ENCODE data around the gene CCDC106. TPM values are rescaled to one million over a fixed set of nuclear protein-coding genes. Genes with fewer than 3 reads are reported as not detected.

CCDC106 gene
- total RNA-seq, 2 experiments from 2014 or later, result 4.2 to 4.4 TPM

- no peak for DNase-seq
- no peak overlapping the region for H3K27ac Mint-ChIP-seq
- H3K27me3 Mint-ChIP-seq (ENCODE audit: low read depth), result no peaks in the 10 kb centered on the region
Measured at GRCh38 chr19:55685776-55686175, 37.8 kb downstream of the CCDC106 start.

DNA sequence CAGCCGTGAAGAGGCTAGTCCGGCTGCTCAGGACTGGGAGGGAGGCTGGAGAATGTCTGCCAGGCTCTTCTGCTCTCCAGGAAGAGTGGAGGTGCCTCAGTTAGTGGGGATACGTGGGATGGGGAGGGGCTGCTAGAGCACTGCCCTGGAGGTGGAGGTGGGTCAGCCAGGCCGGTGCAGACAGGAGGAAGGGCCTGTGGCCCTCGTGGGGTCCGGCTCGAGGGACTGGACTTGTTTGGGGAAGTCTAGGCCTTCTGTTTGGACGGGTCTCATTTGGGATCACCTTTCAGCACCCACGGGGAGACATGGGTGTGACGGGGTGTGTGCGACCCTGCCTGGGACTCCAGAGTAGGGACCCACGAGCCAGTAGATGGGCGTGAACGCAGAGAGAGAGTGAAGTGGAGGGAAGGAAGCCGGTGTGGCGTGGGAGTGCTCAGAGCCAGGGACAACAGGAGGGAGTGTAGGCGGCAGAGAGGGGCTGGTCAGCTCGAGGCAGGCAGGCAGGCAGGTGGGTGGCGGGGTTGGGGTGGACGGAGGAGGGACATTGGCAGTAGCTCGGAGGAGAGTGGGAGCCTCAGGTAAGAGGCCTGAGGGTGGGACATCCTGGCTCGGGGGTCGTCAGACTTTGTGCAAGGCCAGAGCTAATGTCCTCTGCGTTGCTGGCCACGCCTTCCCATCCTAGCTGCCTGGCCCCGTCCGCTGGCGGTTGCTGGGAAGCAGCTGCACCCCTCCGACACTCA is 38.5 kb downstream of the CCDC106 start:
- intact Hi-C loops (cut with micrococcal nuclease), result no loop called here
- CTCF ChIA-PET, result no interaction called here
- H3K36me3 Mint-ChIP-seq (ENCODE audit: low read depth), result peaks cover 12% of the 10 kb centered on the region
- H3K4me1 Mint-ChIP-seq (ENCODE audit: low read depth), result peaks cover 4% of the 10 kb centered on the region
- no peaks in the 10 kb centered on the region for H3K9me3 Mint-ChIP-seq
- no peaks in the 10 kb centered on the region for H3K27me3 Mint-ChIP-seq (ENCODE audit: low read depth)
- no peak for DNase-seq
- H3K27ac Mint-ChIP-seq, result no peak overlapping the region
- H3K4me3 Mint-ChIP-seq, result no peak overlapping the region

More at GRCh38 chr19:55685776-55686175, 37.8 kb downstream of the CCDC106 start:
- Mint-ChIP-seq H3K4me1 (ENCODE audit: low read depth) (peaks cover 4% of the 10 kb centered on the region), H3K36me3 (ENCODE audit: low read depth) (peaks cover 12% of the 10 kb centered on the region), H3K4me3 (no peak overlapping the region), H3K9me3 (no peaks in the 10 kb centered on the region)
- intact Hi-C loops (cut with micrococcal nuclease), result no loop called here
- CTCF ChIA-PET, result no interaction called here

GRCh38 chr19:55687281-55688201 is 39.5 kb downstream of the CCDC106 start:
- H3K36me3 Mint-ChIP-seq (ENCODE audit: low read depth), result peaks cover 12% of the 10 kb centered on the region

DNA sequence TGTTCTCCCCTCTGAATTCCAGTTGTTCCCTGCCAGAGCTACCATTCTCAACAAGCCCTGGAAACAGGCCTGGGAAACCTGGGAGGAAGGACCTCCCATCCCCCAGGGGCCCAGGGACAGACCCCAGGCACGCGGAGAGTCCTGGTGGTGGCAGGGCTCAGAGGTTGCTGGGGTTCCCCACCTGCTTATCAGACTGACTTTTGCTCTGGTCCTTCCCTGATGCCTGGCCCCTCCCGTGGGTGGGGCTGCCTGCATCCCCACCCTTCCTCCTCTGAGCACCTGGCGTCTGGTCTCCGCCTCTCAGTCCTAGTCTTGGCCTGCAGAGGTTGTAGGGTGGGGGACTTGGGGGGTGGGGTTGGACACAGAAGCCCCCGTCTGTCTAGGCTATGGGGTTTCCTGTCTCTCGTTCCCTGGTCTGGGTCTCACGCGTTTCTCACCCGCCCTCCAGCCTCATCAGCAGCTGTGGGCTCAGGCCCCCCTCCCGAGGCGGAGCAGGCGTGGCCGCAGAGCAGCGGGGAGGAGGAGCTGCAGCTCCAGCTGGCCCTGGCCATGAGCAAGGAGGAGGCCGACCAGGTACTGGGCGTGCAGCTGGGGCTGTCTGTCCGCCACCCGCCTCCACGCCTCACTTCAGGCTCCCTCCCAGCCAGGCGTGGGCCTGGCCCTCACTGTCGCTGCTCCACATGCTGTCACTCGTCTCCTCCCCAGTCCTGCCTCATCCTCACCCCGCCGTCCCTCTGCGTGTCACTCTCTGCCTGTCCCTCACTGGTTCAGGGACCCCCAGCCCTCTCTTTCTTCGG is 40.6 kb downstream of the CCDC106 start:
- peaks cover 9% of the 10 kb centered on the region for H3K36me3 Mint-ChIP-seq (ENCODE audit: low read depth)
- no peaks in the 10 kb centered on the region for H3K27me3 Mint-ChIP-seq (ENCODE audit: low read depth)
- no peak for DNase-seq
- intact Hi-C loops (cut with micrococcal nuclease), result no loop called here
- no peak overlapping the region for H3K4me3 Mint-ChIP-seq
- CTCF ChIA-PET, result no interaction called here
- H3K9me3 Mint-ChIP-seq, result no peaks in the 10 kb centered on the region
- H3K27ac Mint-ChIP-seq, result no peak overlapping the region
- H3K4me1 Mint-ChIP-seq (ENCODE audit: low read depth), result peaks cover 2% of the 10 kb centered on the region

More at GRCh38 chr19:55687281-55688201, 39.5 kb downstream of the CCDC106 start:
- CTCF ChIA-PET, result no interaction called here
- H3K4me3 Mint-ChIP-seq, result no peak overlapping the region
- peaks cover 2% of the 10 kb centered on the region for H3K4me1 Mint-ChIP-seq (ENCODE audit: low read depth)
- H3K27ac Mint-ChIP-seq, result no peak overlapping the region
- DNase-seq, result no peak
- no peaks in the 10 kb centered on the region for H3K9me3 Mint-ChIP-seq
- H3K27me3 Mint-ChIP-seq (ENCODE audit: low read depth), result no peaks in the 10 kb centered on the region
- intact Hi-C loops (cut with micrococcal nuclease), result no loop called here

DNA sequence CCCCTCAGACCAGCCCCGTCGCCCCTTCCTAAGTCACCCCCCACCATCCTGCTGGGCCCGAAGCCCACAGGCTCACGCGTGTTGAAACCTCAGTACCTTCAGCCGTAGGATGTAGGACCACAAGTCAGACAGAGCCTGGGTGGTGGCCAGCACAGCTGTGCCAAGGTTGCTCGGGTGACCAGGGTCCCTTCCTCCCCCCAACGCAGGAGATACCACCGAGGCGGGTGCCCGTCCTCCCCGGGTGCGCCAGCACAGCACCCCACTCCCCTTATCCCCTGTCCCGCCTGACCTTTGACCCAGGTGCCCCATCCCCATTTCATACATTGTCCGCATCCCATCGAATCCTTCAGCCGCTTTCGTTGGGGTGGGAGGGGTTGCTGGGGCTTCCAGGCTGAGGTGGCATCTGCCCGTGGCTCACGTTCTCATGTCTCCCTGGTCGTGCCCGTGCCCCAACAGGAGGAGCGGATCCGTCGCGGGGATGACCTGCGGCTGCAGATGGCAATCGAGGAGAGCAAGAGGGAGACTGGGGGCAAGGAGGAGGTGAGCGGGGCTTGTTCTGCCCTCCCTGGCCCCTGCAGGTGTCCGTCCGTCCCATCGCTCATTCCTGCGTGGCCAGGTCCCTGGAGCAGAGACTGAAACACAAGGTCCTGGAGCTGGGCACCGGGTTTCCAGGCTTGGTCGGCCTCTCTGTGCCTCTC is 41.5 kb downstream of the CCDC106 start:
- Mint-ChIP-seq H3K27me3 (ENCODE audit: low read depth) (no peaks in the 10 kb centered on the region), H3K9me3 (no peaks in the 10 kb centered on the region), H3K4me3 (no peak overlapping the region), H3K27ac (no peak overlapping the region), H3K4me1 (ENCODE audit: low read depth) (peaks cover 2% of the 10 kb centered on the region), H3K36me3 (ENCODE audit: low read depth) (peaks cover 9% of the 10 kb centered on the region)
- intact Hi-C loops (cut with micrococcal nuclease), result no loop called here
- DNase-seq, result no peak
- CTCF ChIA-PET, result no interaction called here

- H3K9me3 Mint-ChIP-seq, result no peaks in the 10 kb centered on the region
- intact Hi-C loops (cut with micrococcal nuclease), result no loop called here
- H3K36me3 Mint-ChIP-seq (ENCODE audit: low read depth), result peaks cover 12% of the 10 kb centered on the region
- H3K4me3 Mint-ChIP-seq, result no peak overlapping the region
- CTCF ChIA-PET, result no interaction called here
- no peak for DNase-seq
- peaks cover 2% of the 10 kb centered on the region for H3K4me1 Mint-ChIP-seq (ENCODE audit: low read depth)
- no peaks in the 10 kb centered on the region for H3K27me3 Mint-ChIP-seq (ENCODE audit: low read depth)
- H3K27ac Mint-ChIP-seq, result no peak overlapping the region
Measured at GRCh38 chr19:55690109-55690768, 42.2 kb downstream of the CCDC106 start.

GRCh38 chr19:55690769-55691545 is 42.9 kb downstream of the CCDC106 start:
- no peak overlapping the region for H3K27ac Mint-ChIP-seq
- no peaks in the 10 kb centered on the region for H3K9me3 Mint-ChIP-seq
- H3K4me3 Mint-ChIP-seq, result no peak overlapping the region
- CTCF ChIA-PET, result no interaction called here
- H3K36me3 Mint-ChIP-seq (ENCODE audit: low read depth), result peaks cover 14% of the 10 kb centered on the region
- H3K4me1 Mint-ChIP-seq (ENCODE audit: low read depth), result peaks cover 2% of the 10 kb centered on the region
- H3K27me3 Mint-ChIP-seq (ENCODE audit: low read depth), result no peaks in the 10 kb centered on the region
- DNase-seq, result no peak
- intact Hi-C loops (cut with micrococcal nuclease), result no loop called here

DNA sequence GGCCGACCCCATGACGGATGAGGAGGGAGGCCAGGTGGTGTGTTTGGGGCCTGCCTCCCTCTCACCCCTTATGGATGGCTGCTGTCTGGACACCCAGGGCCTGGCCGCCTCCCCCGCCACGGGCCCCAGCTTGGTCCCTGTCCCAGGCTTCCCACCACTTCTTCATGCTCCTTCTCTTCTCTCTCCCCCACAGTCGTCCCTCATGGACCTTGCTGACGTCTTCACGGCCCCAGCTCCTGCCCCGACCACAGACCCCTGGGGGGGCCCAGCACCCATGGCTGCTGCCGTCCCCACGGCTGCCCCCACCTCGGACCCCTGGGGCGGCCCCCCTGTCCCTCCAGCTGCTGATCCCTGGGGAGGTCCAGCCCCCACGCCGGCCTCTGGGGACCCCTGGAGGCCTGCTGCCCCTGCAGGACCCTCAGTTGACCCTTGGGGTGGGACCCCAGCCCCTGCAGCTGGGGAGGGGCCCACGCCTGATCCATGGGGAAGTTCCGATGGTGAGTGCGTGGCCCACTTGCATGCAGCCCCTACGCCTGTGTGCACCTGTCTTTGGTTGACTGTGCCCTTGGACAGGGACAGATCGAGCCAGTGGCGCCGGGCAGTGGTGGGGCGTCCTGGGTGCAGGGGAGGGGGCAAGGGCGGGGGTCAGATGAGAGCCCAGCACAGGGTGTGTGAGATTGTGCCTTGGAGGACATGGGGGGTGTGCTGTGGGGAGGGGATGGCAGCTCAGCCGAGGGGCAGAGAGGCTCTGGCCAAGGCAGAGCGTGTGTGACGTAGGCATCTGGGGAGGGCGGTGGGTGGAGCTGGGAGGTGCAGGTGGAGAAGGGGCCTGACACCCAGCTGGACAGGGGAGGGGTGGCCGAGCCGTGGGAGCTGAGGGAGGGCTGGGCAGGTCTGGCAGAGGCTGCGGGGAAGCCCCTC is 43.8 kb downstream of the CCDC106 start:
- no peak overlapping the region for H3K27ac Mint-ChIP-seq
- no peaks in the 10 kb centered on the region for H3K9me3 Mint-ChIP-seq
- peaks cover 18% of the 10 kb centered on the region for H3K36me3 Mint-ChIP-seq (ENCODE audit: low read depth)
- H3K27me3 Mint-ChIP-seq (ENCODE audit: low read depth), result no peaks in the 10 kb centered on the region
- no peak overlapping the region for H3K4me3 Mint-ChIP-seq
- no peaks in the 10 kb centered on the region for H3K4me1 Mint-ChIP-seq (ENCODE audit: low read depth)
- intact Hi-C loops (cut with micrococcal nuclease), result no loop called here
- CTCF ChIA-PET, result no interaction called here
- DNase-seq, result no peak

- H3K4me1 Mint-ChIP-seq (ENCODE audit: low read depth), result no peaks in the 10 kb centered on the region
- CTCF ChIA-PET, result no interaction called here
- H3K9me3 Mint-ChIP-seq, result no peaks in the 10 kb centered on the region
- H3K36me3 Mint-ChIP-seq (ENCODE audit: low read depth), result peaks cover 16% of the 10 kb centered on the region
- DNase-seq, result no peak
- H3K27me3 Mint-ChIP-seq (ENCODE audit: low read depth), result no peaks in the 10 kb centered on the region
- no peak overlapping the region for H3K27ac Mint-ChIP-seq
- intact Hi-C loops (cut with micrococcal nuclease), result no loop called here
- no peak overlapping the region for H3K4me3 Mint-ChIP-seq
Measured at GRCh38 chr19:55692681-55693081, 44.7 kb downstream of the CCDC106 start.

- CTCF ChIA-PET, result no interaction called here
- no peak for DNase-seq
- no peaks in the 10 kb centered on the region for H3K9me3 Mint-ChIP-seq
- H3K4me3 Mint-ChIP-seq, result no peak overlapping the region
- no peaks in the 10 kb centered on the region for H3K27me3 Mint-ChIP-seq (ENCODE audit: low read depth)
- H3K27ac Mint-ChIP-seq, result no peak overlapping the region
- intact Hi-C loops (cut with micrococcal nuclease), result no loop called here
- no peaks in the 10 kb centered on the region for H3K4me1 Mint-ChIP-seq (ENCODE audit: low read depth)
- H3K36me3 Mint-ChIP-seq (ENCODE audit: low read depth), result peaks cover 17% of the 10 kb centered on the region
Measured at GRCh38 chr19:55693336-55693974, 45.4 kb downstream of the CCDC106 start.

Data from activated naive CD4-positive, alpha-beta T cell treated with anti-CD3 and anti-CD28 coated beads for 36 hours (primary cell).